Motor neuron (in vitro differentiated cells): ENCODE data around the gene TEX28. TPM values are rescaled to one million over a fixed set of nuclear protein-coding genes. Genes with fewer than 3 reads are reported as not detected.
A peak's percentile ranks its signal among the peaks of the same experiment; 100 is the strongest.
"Not testable (repeated sequence)": the region's sequence is repeated elsewhere in the genome, so short reads cannot be mapped to it uniquely, and the experiment has no call there.

Source experiments
- ATAC-seq, 8 experiments: fragments of 200-7000 bp; cut with Tn5 transposase; replicated peaks in 6 of 8; 2 replicates each; pipeline ENCODE4 v1.8.0; 2021; ENCODE audit warnings: mild to moderate bottlenecking in 8 of 8, moderate library complexity in 8 of 8
- H3K27ac ChIP-seq, 2 donors: fragments of 250-450 bp; sonication (Bioruptor Pico); 2 replicates each; pipeline ENCODE4 v1.9.0; 2021; ENCODE audit warnings: antibody characterized with exemption in 2 of 2, mild to moderate bottlenecking in 2 of 2, moderate library complexity in 1 of 2
- H3K4me1 ChIP-seq, 2 donors: fragments of 250-450 bp; sonication (Bioruptor Pico); replicated peaks in 1 of 2; 2 replicates each; pipeline ENCODE4 v1.6.1; 2021; ENCODE audit warnings: antibody characterized with exemption in 2 of 2, mild to moderate bottlenecking in 2 of 2, moderate library complexity in 1 of 2
- H3K4me3 ChIP-seq, 5 donors: fragments of 250-450 bp; sonication (Bioruptor Pico); 2 replicates each; pipeline ENCODE4 v1.9.0; 2021; ENCODE audit warnings: antibody characterized with exemption in 5 of 5, mild to moderate bottlenecking in 5 of 5, moderate library complexity in 4 of 5
- WGBS, 10 experiments: fragments of 450-650 bp; shearing (Covaris generic); methylation state at CpG; one replicate each; pipeline ENCODE4 v1.0.0; 2022; 5-methylcytosine and 5-hydroxymethylcytosine counted together
- in situ Hi-C, 9 experiments: fragments of 400-800 bp; cut with MboI; loops; one replicate each; pipeline ENCODE4 v1.15.0; 2021; ENCODE audit warnings: low sequenced_read_pairs in 9 of 9, low pct_unique_long_range_greater_than_20kb in 2 of 9; ENCODE audit not compliant: unreplicated experiment in 9 of 9
- total RNA-seq, 8 experiments: library from RNA; unstranded; fragments of 300-600 nt; gene quantifications; 2 replicates each; pipeline versions ENCODE4 v1.2.3 to v1.2.4, GENCODE V29; 2022

Gene TEX28
- total RNA-seq, 8 experiments from 2014 or later: not detected

- WGBS, 10 experiments: 75 to 93% (median 83%) methylated on average over 3 to 4 of the region's 6 CpGs; no CpG with 5 or more reads in 7 of the 10 experiments
- Histone ChIP-seq H3K27ac (no peak overlapping the region), H3K4me1 (peaks cover 8 to 9% of the 10 kb centered on the region in 2 donors), H3K4me3 (no peak overlapping the region)
- ATAC-seq: no peak
- in situ Hi-C loops: no loop called here
Observed at GRCh38 chrX:154307202-154307601, 12.3 kb upstream of the TEX28 start.

DNA sequence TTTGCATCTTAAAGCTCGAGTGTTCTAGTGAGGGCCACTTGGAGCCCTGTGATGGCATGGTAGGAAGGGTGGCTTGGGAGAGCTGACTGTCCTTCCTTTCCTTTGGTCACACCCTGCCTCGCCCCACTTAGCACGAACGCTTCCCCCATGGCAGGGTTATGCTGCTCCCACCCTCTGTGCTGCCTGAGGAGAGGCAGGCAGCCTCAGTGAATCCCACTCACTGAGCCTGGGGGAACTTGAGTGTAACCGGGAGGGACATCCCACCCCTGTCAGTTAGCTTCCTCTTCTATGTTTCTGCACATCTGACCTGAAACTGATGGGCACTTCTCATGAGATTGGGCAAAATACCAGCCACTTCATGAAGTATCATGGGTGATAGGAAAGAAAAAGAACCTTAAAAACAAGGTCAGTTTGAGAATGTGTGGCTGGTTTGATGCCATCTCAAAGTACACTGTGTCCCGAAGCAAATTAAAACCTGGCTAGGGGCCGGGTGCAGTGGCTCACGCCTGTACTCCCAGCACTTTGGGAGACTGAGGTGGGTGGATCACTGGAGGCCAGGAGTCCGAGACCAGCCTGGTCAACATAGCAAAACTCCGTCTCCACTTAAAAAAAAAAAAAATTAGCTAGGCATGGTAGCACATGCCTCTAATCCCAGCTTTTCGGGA lies 10.7 kb upstream of the TEX28 start:
- in situ Hi-C loops: no loop called here
- H3K27ac ChIP-seq: no peak overlapping the region
- WGBS, 10 experiments: 39 to 67% (median 40%) methylated on average over 1 to 3 of the region's 11 CpGs; no CpG with 5 or more reads in 7 of the 10 experiments
- H3K4me3 ChIP-seq: no peak overlapping the region
- no peak for ATAC-seq
- H3K4me1 ChIP-seq: peaks cover 8 to 9% of the 10 kb centered on the region in 2 donors

- H3K4me3 ChIP-seq: no peak overlapping the region
- H3K27ac ChIP-seq: peak overlapping the region in 1 of 2 donors; percentile 55
- peaks cover 8 to 9% of the 10 kb centered on the region in 2 donors for H3K4me1 ChIP-seq
- in situ Hi-C loops: no loop called here
- WGBS, 10 experiments: 13 to 100% methylated on average over 1 to 3 of the region's 10 CpGs; no CpG with 5 or more reads in 8 of the 10 experiments
- peak in 5 of 8 experiments; percentile 31 to 59 (median 43) for ATAC-seq
Observed at GRCh38 chrX:154304846-154305245, 9.9 kb upstream of the TEX28 start.

GRCh38 chrX:154303476-154303875 lies 8.6 kb upstream of the TEX28 start:
- in situ Hi-C loops: no loop called here
- ATAC-seq: no peak
- 27 to 83% (median 81%) methylated on average over 1 to 4 of the region's 8 CpGs; no CpG with 5 or more reads in 6 of the 10 experiments for WGBS, 10 experiments
- H3K4me1 ChIP-seq: peaks cover 8 to 9% of the 10 kb centered on the region in 2 donors
- H3K27ac ChIP-seq: no peak overlapping the region
- H3K4me3 ChIP-seq: no peak overlapping the region

DNA sequence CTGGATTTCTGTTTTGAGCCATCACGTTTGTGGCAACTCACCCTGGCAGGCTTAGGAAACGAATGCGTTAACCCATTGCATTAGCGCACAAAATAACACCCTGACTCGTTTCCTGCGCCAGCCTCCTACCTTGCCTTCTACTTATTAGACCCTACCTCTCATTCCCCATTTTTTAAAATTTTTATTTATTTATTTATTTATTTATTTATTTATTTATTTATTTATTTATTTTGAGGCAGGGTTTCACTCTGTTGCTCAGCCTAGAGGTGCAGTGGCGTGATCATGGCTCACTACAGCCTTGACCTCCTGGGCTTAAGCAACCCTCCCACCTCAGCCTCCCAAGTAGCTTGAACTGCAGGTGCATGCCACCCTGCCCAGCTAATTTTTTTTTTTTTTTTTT lies 8.1 kb upstream of the TEX28 start:
- WGBS, 10 experiments: 43 to 96% (median 73%) methylated on average over 1 to 7 of the region's 7 CpGs; no CpG with 5 or more reads in 4 of the 10 experiments
- not testable (repeated sequence) for ATAC-seq

GRCh38 chrX:154300816-154301215 lies 5.9 kb upstream of the TEX28 start:
- 0 to 100% (median 80%) methylated on average over 1 to 5 of the region's 8 CpGs; no CpG with 5 or more reads in 5 of the 10 experiments for WGBS, 10 experiments
- ATAC-seq: no peak
- peaks cover 8 to 9% of the 10 kb centered on the region in 2 donors for H3K4me1 ChIP-seq
- H3K27ac ChIP-seq: no peak overlapping the region
- in situ Hi-C loops: no loop called here
- no peak overlapping the region for H3K4me3 ChIP-seq

More for the DNA sequence above, 8.1 kb upstream of the TEX28 start:
- H3K27ac ChIP-seq, H3K4me3 ChIP-seq, H3K4me1 ChIP-seq, in situ Hi-C loops: not testable (repeated sequence)

DNA sequence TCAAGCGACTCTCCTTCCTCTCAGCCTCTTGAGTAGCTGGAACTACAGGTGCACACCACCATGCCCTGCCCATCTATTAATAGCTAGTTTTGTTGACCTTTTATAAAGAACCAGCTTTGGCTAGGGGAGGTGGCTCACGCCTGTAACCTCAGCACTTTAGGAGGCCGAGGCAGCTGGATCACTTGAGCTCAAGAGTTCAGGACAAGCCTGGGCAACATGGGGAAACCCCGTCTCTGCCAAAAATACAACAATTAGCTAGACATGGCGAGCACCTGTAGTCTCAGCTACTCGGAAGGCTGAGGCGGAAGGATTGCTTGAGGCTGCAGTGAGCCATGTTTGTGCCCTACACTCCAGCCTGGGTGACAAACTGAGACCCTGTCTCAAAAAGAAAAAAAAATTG lies 3.4 kb upstream of the TEX28 start:
- no peaks in the 10 kb centered on the region for H3K4me1 ChIP-seq
- H3K4me3 ChIP-seq: no peak overlapping the region
- 48 to 68% methylated on average over 2 to 7 of the region's 7 CpGs; no CpG with 5 or more reads in 8 of the 10 experiments for WGBS, 10 experiments
- H3K27ac ChIP-seq: no peak overlapping the region
- in situ Hi-C loops: no loop called here
- ATAC-seq: no peak

DNA sequence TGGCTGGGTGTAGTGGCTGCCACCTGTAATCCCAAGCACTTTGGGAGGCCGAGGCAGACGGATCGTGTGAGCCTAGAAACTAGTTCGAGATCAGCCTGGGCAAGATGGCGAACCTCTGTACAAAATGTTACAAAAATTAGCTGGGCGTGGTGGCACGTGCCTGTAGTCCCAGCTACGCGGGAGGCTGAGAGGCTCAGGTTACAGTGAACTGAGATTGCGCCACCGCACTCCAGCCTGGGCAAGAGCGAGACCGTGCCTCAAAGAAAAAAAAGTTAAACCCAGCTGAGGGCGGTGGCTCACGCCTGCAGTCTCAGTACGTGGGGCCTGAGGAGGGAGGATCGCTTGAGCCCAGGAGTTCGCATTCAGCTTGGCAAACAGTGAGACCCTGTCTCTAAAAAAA lies 1.8 kb upstream of the TEX28 start:
- ATAC-seq: no peak
- in situ Hi-C loops: no loop called here

DNA sequence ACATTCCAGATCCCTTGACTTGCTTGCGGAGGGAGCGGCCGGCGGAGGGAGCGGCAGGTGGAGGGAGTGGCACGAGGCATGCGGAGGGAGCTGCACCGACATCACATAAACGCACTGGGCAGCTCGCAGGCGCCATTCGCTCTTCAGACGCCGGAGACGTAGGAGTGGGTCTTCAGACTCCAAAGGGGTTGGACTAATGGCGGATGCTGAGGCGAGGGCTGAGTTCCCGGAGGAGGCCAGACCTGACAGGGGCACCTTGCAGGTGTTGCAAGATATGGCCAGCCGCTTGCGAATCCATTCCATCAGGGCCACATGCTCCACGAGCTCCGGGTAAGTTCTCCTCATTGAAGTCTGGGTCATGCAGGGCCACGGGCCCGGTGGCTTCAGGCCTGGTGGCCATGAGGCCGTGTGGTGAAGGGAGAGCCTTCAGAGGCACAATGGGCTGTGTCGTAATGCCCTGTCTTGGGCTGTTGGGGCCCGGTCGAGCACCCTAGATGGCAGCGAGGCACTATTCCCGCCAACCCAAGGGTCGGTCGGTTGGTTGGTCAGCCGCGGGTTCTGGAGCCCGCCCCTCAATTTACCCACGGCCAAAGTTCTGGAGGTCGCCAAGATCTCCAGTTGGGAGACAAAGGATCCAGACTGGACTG lies 863 bp upstream of the TEX28 start, which contains the start of gene TKTL1:
Gene TKTL1, plus strand, starts transcription at position 132 of the 647 bp plus-strand sequence. Its CDS starts 65 bp downstream, at position 197.
- H3K4me3 ChIP-seq: no peak within 1 kb of the TSS
- in situ Hi-C loops: no loop called here
- no peak within 1 kb of the TSS for H3K27ac ChIP-seq
- no peaks in the 10 kb centered on the region for H3K4me1 ChIP-seq
- ATAC-seq: no peak
- 30 to 100% (median 86%) methylated on average over 2 to 13 of the region's 37 CpGs; no CpG with 5 or more reads in 6 of the 10 experiments for WGBS, 10 experiments

More for the DNA sequence above, 1.8 kb upstream of the TEX28 start:
- no peak overlapping the region for H3K27ac ChIP-seq
- WGBS, 10 experiments: 67 to 100% (median 77%) methylated on average over 1 to 11 of the region's 18 CpGs; no CpG with 5 or more reads in 5 of the 10 experiments
- H3K4me3 ChIP-seq: no peak overlapping the region
- no peaks in the 10 kb centered on the region for H3K4me1 ChIP-seq

DNA sequence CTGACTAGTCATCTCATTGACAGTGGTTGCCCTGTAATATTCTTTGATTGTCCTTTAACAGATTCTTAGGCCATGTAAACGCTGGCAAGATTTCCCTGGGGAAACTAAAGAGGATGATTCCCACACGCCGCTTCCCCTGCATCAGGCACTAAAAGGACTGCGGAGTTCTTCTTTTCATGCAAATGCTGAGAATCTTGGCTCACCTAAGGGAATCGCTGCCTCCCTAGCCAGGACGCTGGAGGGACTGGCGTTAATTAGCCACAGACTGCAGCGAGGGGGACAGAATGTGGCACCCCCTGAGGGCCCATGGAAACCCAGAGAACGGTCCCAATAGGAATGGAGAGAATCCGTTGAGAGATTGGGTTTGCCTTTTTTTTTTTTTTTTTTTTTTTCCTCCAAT lies 8.5 kb downstream of the TEX28 start:
- H3K27ac ChIP-seq, in situ Hi-C loops, H3K4me3 ChIP-seq, ATAC-seq, H3K4me1 ChIP-seq: not testable (repeated sequence)
- WGBS, 10 experiments: no CpG with 5 or more reads among the region's 10 CpGs

DNA sequence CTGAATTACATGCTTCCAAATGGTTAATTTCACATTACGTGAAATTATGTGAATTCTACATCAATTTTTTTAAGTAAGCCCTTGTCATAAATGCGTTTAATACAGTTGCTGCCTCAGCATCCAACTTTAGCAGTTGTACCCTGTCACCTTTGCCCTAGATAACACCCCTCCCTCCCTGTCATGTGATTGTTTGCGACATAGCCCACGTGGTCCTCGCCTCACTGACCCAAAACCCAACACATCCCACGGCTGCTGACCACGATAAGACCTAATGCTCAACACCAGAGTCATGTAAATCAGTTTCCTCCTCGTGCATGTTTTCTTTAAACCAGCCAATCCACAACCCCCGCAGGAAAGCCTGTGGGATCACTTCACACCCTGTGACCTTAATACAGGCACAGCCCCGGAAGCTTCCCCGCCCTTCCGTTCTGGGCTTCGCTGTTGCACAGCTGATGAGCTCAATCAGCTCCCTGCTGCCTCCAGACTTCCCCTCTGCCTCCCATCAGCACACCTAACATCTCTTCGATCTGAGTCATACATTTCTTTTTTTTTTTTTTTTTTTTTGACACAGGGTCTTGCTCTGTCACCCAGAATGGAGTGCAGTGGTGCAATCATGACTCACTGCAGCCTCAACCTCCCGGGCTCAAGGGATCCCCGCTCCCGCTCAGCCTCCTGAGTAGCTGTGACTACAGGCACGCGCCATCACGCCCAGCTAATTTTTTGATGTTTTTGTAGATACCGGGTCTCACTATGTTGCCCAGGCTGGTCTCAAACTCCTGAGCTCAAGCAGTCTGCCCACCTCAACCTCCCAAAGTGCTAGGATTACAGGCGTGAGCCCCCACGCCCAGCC lies 10.2 kb downstream of the TEX28 start:
- H3K27ac ChIP-seq, H3K4me1 ChIP-seq, H3K4me3 ChIP-seq, in situ Hi-C loops: not testable (repeated sequence)
- WGBS, 10 experiments: no CpG with 5 or more reads among the region's 23 CpGs
- ATAC-seq: peak in 7 of 8 experiments; percentile 90 to 99 (median 99)

DNA sequence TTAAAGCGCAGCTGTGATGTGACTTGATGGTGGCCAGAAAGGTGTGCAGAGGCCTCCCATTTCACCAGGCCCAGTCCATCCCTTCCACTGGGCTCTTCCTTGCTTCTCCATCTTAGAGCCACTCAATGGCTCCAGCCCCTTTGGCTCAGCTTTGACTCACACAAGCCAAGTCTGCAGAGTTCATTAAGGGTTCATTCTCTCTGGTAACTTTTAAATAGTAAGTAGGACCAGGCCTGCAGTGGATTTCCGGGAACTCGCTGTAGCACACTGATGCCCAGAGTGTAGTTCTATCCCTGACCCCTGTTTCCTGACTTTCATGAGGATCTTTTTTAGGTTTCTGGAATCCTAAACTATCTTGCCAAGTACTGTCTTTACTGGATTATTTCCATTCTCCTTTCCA lies 25.7 kb downstream of the TEX28 start:
- WGBS, 10 experiments: no CpG with 5 or more reads among the region's 3 CpGs
- H3K4me3 ChIP-seq, in situ Hi-C loops, H3K27ac ChIP-seq, ATAC-seq, H3K4me1 ChIP-seq: not testable (repeated sequence)

- WGBS, 10 experiments: no CpG with 5 or more reads among the region's 6 CpGs
- H3K4me1 ChIP-seq, H3K27ac ChIP-seq, H3K4me3 ChIP-seq, in situ Hi-C loops: not testable (repeated sequence)
- ATAC-seq: peak in 2 of 8 experiments; percentile 52 to 59
Observed at GRCh38 chrX:154263072-154263471, 31.9 kb downstream of the TEX28 start.
